ENCODE measurements around the gene SEMA3B. TPM values are rescaled to one million over a fixed set of nuclear protein-coding genes. Genes with fewer than 3 reads are reported as not detected.
A peak's percentile ranks its signal among the peaks of the same experiment; 100 is the strongest.
"Not testable (repeated sequence)": the region's sequence is repeated elsewhere in the genome, so short reads cannot be mapped to it uniquely, and the experiment has no call there.

Gene SEMA3B
- total and polyA plus RNA-seq, 4 donors = 19.1 to 139 (median 64.3) TPM

GRCh38 chr3:50300681-50301254, 31.8 kb downstream of the SEMA3B start:
- Histone ChIP-seq H3K36me3 (ENCODE audit: control insufficient read depth, insufficient read depth, low read length) (peaks cover 30% of the 10 kb centered on the region), H3K4me1 (ENCODE audit: control insufficient read depth, insufficient read depth, low read length) (peaks cover 59% of the 10 kb centered on the region), H3K4me3 (ENCODE audit: low read depth, low read length) (no peak overlapping the region), H3K27me3 (ENCODE audit: control insufficient read depth, insufficient read depth, low read length) (no peaks in the 10 kb centered on the region), H3K9me3 (ENCODE audit: control insufficient read depth, insufficient read depth, low read length) (no peaks in the 10 kb centered on the region), H3K27ac (ENCODE audit: low read depth, low read length) (peak overlapping the region; percentile 97)
- 73% methylated on average over 6 of the region's 6 CpGs for WGBS (ENCODE audit: insufficient coverage)
- no peak for DNase-seq (ENCODE audit: low read depth in 4 of 6, low spot score in 6 of 6)

DNA sequence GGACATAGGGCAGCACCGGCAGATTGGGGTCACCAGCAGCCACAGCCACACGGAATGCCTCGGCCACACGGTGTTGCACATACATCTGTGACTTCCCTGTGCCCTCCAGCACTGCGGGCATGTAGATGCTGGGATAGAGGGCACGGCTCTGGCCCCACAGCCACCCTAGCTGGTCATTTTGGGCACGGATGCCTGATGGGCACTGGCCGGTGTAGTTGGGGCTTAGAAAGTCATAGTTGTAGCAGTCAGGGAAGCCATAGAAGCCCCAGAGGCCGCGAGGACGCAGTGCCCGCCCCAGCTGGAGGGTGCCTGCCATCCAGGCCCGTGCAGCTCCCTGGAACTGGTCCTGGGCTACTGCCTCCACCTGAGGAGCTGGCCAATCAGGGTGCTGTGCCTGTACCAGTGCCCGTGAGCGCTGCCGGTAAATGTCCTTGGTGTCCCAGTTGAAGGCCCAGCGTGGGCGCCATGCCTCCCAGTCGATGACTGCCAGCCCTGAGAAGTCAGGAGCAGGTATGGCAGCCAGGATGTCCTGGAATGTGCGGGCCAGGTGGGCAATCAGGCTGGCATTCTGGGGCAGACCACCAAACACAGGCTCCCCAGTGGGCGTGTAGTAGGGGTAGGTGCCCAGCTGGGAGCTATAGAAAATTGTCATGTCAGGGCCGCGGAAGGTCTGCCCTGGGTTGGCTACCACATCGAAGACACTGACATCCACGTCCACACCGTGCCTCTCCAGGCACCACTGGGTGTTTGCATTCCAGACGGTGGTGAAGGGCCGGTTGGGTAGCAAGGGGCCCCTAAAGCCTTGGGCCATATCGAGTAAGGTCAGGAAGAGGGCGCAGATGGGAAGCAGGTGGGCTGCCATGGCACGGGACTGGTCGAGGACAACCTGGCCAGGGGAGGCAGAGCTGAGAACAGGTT, 33.4 kb downstream of the SEMA3B start:
- DNase-seq (ENCODE audit: low read depth in 4 of 6, low spot score in 6 of 6) = no peak
- no peak overlapping the region for H3K4me3 ChIP-seq (ENCODE audit: low read depth, low read length)
- H3K4me1 ChIP-seq (ENCODE audit: control insufficient read depth, insufficient read depth, low read length) = peaks cover 57% of the 10 kb centered on the region
- H3K36me3 ChIP-seq (ENCODE audit: control insufficient read depth, insufficient read depth, low read length) = peaks cover 19% of the 10 kb centered on the region
- H3K27ac ChIP-seq (ENCODE audit: low read depth, low read length) = no peak overlapping the region
- no peaks in the 10 kb centered on the region for H3K9me3 ChIP-seq (ENCODE audit: control insufficient read depth, insufficient read depth, low read length)
- 88% methylated on average over 32 of the region's 32 CpGs for WGBS (ENCODE audit: insufficient coverage)
- no peaks in the 10 kb centered on the region for H3K27me3 ChIP-seq (ENCODE audit: control insufficient read depth, insufficient read depth, low read length)

GRCh38 chr3:50303013-50303815, 34.3 kb downstream of the SEMA3B start, which contains the start of gene HYAL1:
TSS of gene HYAL1 (minus strand) at chr3:50303574. CDS start at chr3:50302956, 618 bp downstream.
- 61% methylated on average over 14 of the region's 14 CpGs for whole genome bisulfite sequencing (ENCODE audit: insufficient coverage)
- H3K4me3 ChIP-seq (ENCODE audit: low read depth, low read length) = no peak within 1 kb of the TSS
- no peak for DNase-seq (ENCODE audit: low read depth in 4 of 6, low spot score in 6 of 6)

DNA sequence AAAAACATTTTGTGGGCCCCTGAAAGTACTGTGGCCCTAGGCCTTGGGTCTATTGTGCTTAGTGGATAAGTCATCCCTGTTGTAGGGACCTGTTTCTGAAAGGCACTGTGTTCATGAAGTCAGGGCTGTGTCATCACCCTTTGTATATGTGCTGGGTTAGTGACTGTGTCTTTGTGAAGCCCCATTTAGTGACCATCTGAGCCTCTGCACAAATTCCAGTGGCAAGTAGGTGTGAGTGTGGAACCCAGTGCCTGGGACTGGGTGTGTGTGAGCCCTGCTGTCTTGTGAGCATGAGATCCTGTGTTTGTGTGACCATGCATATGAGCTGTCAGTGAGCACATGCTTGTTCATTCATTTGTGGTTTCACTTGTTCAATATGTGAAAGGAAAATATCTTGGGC, 35.7 kb downstream of the SEMA3B start:
- H3K4me3 ChIP-seq (ENCODE audit: low read depth, low read length) = no peak overlapping the region
- no peaks in the 10 kb centered on the region for H3K9me3 ChIP-seq (ENCODE audit: control insufficient read depth, insufficient read depth, low read length)
- peaks cover 16% of the 10 kb centered on the region for H3K36me3 ChIP-seq (ENCODE audit: control insufficient read depth, insufficient read depth, low read length)
- peaks cover 37% of the 10 kb centered on the region for H3K4me1 ChIP-seq (ENCODE audit: control insufficient read depth, insufficient read depth, low read length)
- no peaks in the 10 kb centered on the region for H3K27me3 ChIP-seq (ENCODE audit: control insufficient read depth, insufficient read depth, low read length)
- DNase-seq (ENCODE audit: low read depth in 4 of 6, low spot score in 6 of 6) = no peak
- no peak overlapping the region for H3K27ac ChIP-seq (ENCODE audit: low read depth, low read length)

More at GRCh38 chr3:50303013-50303815, 34.3 kb downstream of the SEMA3B start, which contains the start of gene HYAL1:
- peaks cover 48% of the 10 kb centered on the region for H3K4me1 ChIP-seq (ENCODE audit: control insufficient read depth, insufficient read depth, low read length)
- H3K9me3 ChIP-seq (ENCODE audit: control insufficient read depth, insufficient read depth, low read length) = no peaks in the 10 kb centered on the region
- H3K27ac ChIP-seq (ENCODE audit: low read depth, low read length) = no peak within 1 kb of the TSS
- H3K36me3 ChIP-seq (ENCODE audit: control insufficient read depth, insufficient read depth, low read length) = peaks cover 16% of the 10 kb centered on the region
- H3K27me3 ChIP-seq (ENCODE audit: control insufficient read depth, insufficient read depth, low read length) = no peaks in the 10 kb centered on the region

GRCh38 chr3:50312041-50312440, 43.1 kb downstream of the SEMA3B start:
- H3K9me3 ChIP-seq (ENCODE audit: control insufficient read depth, insufficient read depth, low read length); H3K27ac ChIP-seq (ENCODE audit: low read depth, low read length); H3K27me3 ChIP-seq (ENCODE audit: control insufficient read depth, insufficient read depth, low read length); H3K4me3 ChIP-seq (ENCODE audit: low read depth, low read length); DNase-seq (ENCODE audit: low read depth in 4 of 6, low spot score in 6 of 6); H3K4me1 ChIP-seq (ENCODE audit: control insufficient read depth, insufficient read depth, low read length): not testable (repeated sequence)
- WGBS (ENCODE audit: insufficient coverage) = no CpG with 5 or more reads among the region's 32 CpGs
- peaks cover 29% of the 10 kb centered on the region for H3K36me3 ChIP-seq (ENCODE audit: control insufficient read depth, insufficient read depth, low read length)

GRCh38 chr3:50314342-50314741, 45.4 kb downstream of the SEMA3B start:
- no peak overlapping the region for H3K4me3 ChIP-seq (ENCODE audit: low read depth, low read length)
- peaks cover 52% of the 10 kb centered on the region for H3K36me3 ChIP-seq (ENCODE audit: control insufficient read depth, insufficient read depth, low read length)
- 100% methylated on average over 1 of the region's 3 CpGs for WGBS (ENCODE audit: insufficient coverage)

DNA sequence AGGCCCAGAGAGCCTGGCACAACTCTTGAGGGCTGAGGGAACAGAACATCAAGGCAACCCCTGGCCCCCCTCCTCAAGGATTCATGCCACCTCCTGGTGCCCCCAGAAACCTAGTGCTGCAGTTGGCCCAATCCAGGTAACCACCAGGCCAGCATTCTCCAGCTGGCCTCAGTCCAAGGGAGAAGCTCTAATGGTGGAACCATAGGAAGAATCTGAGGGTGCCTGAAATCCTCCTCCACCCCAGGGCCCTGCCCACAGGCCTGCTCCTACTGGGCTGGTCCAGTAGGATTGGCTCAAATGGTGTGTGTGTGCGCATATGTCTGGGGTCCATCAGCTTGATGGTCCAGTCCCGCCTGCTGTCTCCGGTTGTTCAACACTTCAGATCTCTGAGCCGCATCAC, 45.9 kb downstream of the SEMA3B start:
- no peak for DNase-seq (ENCODE audit: low read depth in 4 of 6, low spot score in 6 of 6)
- WGBS (ENCODE audit: insufficient coverage) = 100% methylated on average over 1 of the region's 4 CpGs
- Histone ChIP-seq H3K27me3 (ENCODE audit: control insufficient read depth, insufficient read depth, low read length) (no peaks in the 10 kb centered on the region), H3K27ac (ENCODE audit: low read depth, low read length) (no peak overlapping the region), H3K36me3 (ENCODE audit: control insufficient read depth, insufficient read depth, low read length) (peaks cover 56% of the 10 kb centered on the region), H3K4me1 (ENCODE audit: control insufficient read depth, insufficient read depth, low read length) (peaks cover 31% of the 10 kb centered on the region), H3K4me3 (ENCODE audit: low read depth, low read length) (no peak overlapping the region), H3K9me3 (ENCODE audit: control insufficient read depth, insufficient read depth, low read length) (no peaks in the 10 kb centered on the region)

More at GRCh38 chr3:50314342-50314741, 45.4 kb downstream of the SEMA3B start:
- no peaks in the 10 kb centered on the region for H3K27me3 ChIP-seq (ENCODE audit: control insufficient read depth, insufficient read depth, low read length)
- no peak overlapping the region for H3K27ac ChIP-seq (ENCODE audit: low read depth, low read length)
- H3K9me3 ChIP-seq (ENCODE audit: control insufficient read depth, insufficient read depth, low read length) = no peaks in the 10 kb centered on the region
- peaks cover 27% of the 10 kb centered on the region for H3K4me1 ChIP-seq (ENCODE audit: control insufficient read depth, insufficient read depth, low read length)
- DNase-seq (ENCODE audit: low read depth in 4 of 6, low spot score in 6 of 6) = no peak

GRCh38 chr3:50316657-50317242, 47.8 kb downstream of the SEMA3B start:
- DNase-seq (ENCODE audit: low read depth in 4 of 6, low spot score in 6 of 6) = no peak
- peaks cover 59% of the 10 kb centered on the region for H3K36me3 ChIP-seq (ENCODE audit: control insufficient read depth, insufficient read depth, low read length)
- H3K4me1 ChIP-seq (ENCODE audit: control insufficient read depth, insufficient read depth, low read length) = peaks cover 43% of the 10 kb centered on the region
- H3K4me3 ChIP-seq (ENCODE audit: low read depth, low read length) = no peak overlapping the region
- 89% methylated on average over 8 of the region's 9 CpGs for WGBS (ENCODE audit: insufficient coverage)
- H3K27ac ChIP-seq (ENCODE audit: low read depth, low read length) = no peak overlapping the region
- no peaks in the 10 kb centered on the region for H3K9me3 ChIP-seq (ENCODE audit: control insufficient read depth, insufficient read depth, low read length)
- H3K27me3 ChIP-seq (ENCODE audit: control insufficient read depth, insufficient read depth, low read length) = no peaks in the 10 kb centered on the region

DNA sequence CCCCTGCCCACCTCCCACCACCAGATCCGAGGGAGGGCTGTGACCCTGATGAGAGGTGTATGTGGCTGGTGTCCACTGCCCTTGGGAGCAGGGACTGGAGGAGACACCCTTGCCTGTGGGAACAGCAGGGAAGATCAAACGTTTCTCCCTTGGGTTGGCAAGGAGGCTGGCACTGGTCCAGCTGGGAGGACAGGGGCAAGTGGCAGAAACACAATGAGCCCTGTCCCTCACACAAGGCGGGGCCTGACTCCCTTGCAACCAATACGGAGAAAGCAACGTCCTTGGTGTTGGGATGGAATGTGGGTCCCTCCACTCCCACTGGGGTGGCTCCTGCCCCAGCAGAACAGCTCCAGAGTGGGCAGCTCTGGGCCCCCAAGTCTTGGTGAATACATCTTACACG, 48.4 kb downstream of the SEMA3B start:
- DNase-seq (ENCODE audit: low read depth in 4 of 6, low spot score in 6 of 6) = no peak
- Histone ChIP-seq H3K4me3 (ENCODE audit: low read depth, low read length) (no peak overlapping the region), H3K27ac (ENCODE audit: low read depth, low read length) (no peak overlapping the region), H3K9me3 (ENCODE audit: control insufficient read depth, insufficient read depth, low read length) (no peaks in the 10 kb centered on the region), H3K36me3 (ENCODE audit: control insufficient read depth, insufficient read depth, low read length) (peaks cover 59% of the 10 kb centered on the region), H3K27me3 (ENCODE audit: control insufficient read depth, insufficient read depth, low read length) (no peaks in the 10 kb centered on the region), H3K4me1 (ENCODE audit: control insufficient read depth, insufficient read depth, low read length) (peaks cover 49% of the 10 kb centered on the region)
- WGBS (ENCODE audit: insufficient coverage) = 29% methylated on average over 2 of the region's 6 CpGs
